GM23338 (cell line): ENCODE data around the gene ETV6.

Source experiments
- CREB1 ChIP-seq: fragments of 250-450 bp; sonication (Bioruptor Pico); IDR thresholded peaks from 2 replicates; pipeline ENCODE4 v1.5.0; 2020; ENCODE audit warnings: low read depth, mild to moderate bottlenecking, moderate library complexity
- EZH2 ChIP-seq: fragments of 200-600 bp; sonication (generic); IDR thresholded peaks from one replicate; pipeline ENCODE4 v1.8.0; 2017; ENCODE audit warnings: antibody characterized with exemption, mild to moderate bottlenecking, low read depth; ENCODE audit not compliant: unreplicated experiment
- EZH2phosphoT487 ChIP-seq: fragments of 200-600 bp; sonication (generic); IDR thresholded peaks from one replicate; pipeline ENCODE4 v1.8.1; 2018; ENCODE audit warnings: antibody characterized with exemption; ENCODE audit not compliant: unreplicated experiment
- POLR2AphosphoS5 ChIP-seq: IDR thresholded peaks from 2 replicates; pipeline ENCODE4 v1.6.1; 2016; ENCODE audit warnings: antibody characterized with exemption, low read depth
- ZNF114 ChIP-seq: fragments of 250-450 bp; sonication (Bioruptor Pico); IDR thresholded peaks from 2 replicates; pipeline ENCODE4 v1.5.0; 2020; ENCODE audit warnings: mild to moderate bottlenecking, moderate library complexity
- TF ChIP-seq, protein P1 (sequence below), 2 experiments: fragments of 200-600 bp in 1 of 2; sonication (generic) in 1 of 2; conservative IDR thresholded peaks; 2 replicates each; pipeline versions ENCODE4 v1.5.1 to v1.6.1; 2016 to 2017; ENCODE audit warnings: antibody characterized with exemption in 2 of 2, low read depth in 2 of 2, mild to moderate bottlenecking in 2 of 2, moderate library complexity in 1 of 2

GRCh38 chr12:11813438-11813813 is 164.0 kb downstream of the ETV6 start:
- TF ChIP-seq, protein P1, sequence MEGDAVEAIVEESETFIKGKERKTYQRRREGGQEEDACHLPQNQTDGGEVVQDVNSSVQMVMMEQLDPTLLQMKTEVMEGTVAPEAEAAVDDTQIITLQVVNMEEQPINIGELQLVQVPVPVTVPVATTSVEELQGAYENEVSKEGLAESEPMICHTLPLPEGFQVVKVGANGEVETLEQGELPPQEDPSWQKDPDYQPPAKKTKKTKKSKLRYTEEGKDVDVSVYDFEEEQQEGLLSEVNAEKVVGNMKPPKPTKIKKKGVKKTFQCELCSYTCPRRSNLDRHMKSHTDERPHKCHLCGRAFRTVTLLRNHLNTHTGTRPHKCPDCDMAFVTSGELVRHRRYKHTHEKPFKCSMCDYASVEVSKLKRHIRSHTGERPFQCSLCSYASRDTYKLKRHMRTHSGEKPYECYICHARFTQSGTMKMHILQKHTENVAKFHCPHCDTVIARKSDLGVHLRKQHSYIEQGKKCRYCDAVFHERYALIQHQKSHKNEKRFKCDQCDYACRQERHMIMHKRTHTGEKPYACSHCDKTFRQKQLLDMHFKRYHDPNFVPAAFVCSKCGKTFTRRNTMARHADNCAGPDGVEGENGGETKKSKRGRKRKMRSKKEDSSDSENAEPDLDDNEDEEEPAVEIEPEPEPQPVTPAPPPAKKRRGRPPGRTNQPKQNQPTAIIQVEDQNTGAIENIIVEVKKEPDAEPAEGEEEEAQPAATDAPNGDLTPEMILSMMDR (conservative IDR thresholded peaks at IDR 0.05; ENCODE audit: low read depth in 2 of 2): no peak
- TF ChIP-seq POLR2AphosphoS5: no peak
- TF ChIP-seq CREB1: no peak
- no peak for TF ChIP-seq ZNF114 (CRISPR knock-in tag)
- no peak for TF ChIP-seq EZH2
- no peak for TF ChIP-seq EZH2phosphoT487
